Nephron (organoid): ENCODE measurements around the gene C1R.

Source experiments
- H3K27ac Mint-ChIP-seq, 3 experiments: 2 replicates each; pipeline ENCODE4 v1.8.0; 2020; ENCODE audit warnings: mixed read lengths in 3 of 3, mild to moderate bottlenecking in 2 of 3, moderate library complexity in 1 of 3
- H3K27me3 Mint-ChIP-seq: 2 replicates; pipeline ENCODE4 v1.8.0; 2021; ENCODE audit warnings: low read depth, mild to moderate bottlenecking, moderate library complexity, mixed read lengths
- H3K36me3 Mint-ChIP-seq: 2 replicates; pipeline ENCODE4 v1.8.0; 2020; ENCODE audit warnings: low read depth, mixed read lengths
- H3K4me1 Mint-ChIP-seq: 2 replicates; pipeline ENCODE4 v1.8.0; 2020; ENCODE audit warnings: mixed read lengths
- H3K4me3 Mint-ChIP-seq, 3 experiments: 2 replicates each; pipeline ENCODE4 v1.8.0; 2020; ENCODE audit warnings: mild to moderate bottlenecking in 3 of 3, mixed read lengths in 3 of 3, moderate library complexity in 2 of 3
- H3K9me3 Mint-ChIP-seq: 2 replicates; pipeline ENCODE4 v1.8.0; 2020; ENCODE audit warnings: mixed read lengths
- CTCF ChIP-seq, 3 experiments: fragments of 200-600 bp; sonication (generic); IDR thresholded peaks; one replicate each; pipeline ENCODE4 v1.5.0; 2021; ENCODE audit warnings: antibody characterized with exemption in 3 of 3; ENCODE audit not compliant: unreplicated experiment in 3 of 3

Gene C1R

GRCh38 chr12:7136071-7136470, 43.8 kb upstream of the C1R start:
- Mint-ChIP-seq H3K4me1 (peaks cover 12% of the 10 kb centered on the region), H3K9me3 (no peaks in the 10 kb centered on the region), H3K36me3 (peaks cover 60% of the 10 kb centered on the region), H3K4me3 (no peak overlapping the region), H3K27ac (no peak overlapping the region), H3K27me3 (no peaks in the 10 kb centered on the region)
- TF ChIP-seq CTCF (IDR thresholded peaks at IDR 0.05; ENCODE audit: unreplicated experiment in 3 of 3), result no peak

GRCh38 chr12:7134396-7135166, 42.3 kb upstream of the C1R start:
- TF ChIP-seq CTCF (IDR thresholded peaks at IDR 0.05; ENCODE audit: unreplicated experiment in 3 of 3), result no peak

GRCh38 chr12:7131502-7131866, 39.2 kb upstream of the C1R start:
- no peaks in the 10 kb centered on the region for H3K9me3 Mint-ChIP-seq
- no peak for TF ChIP-seq CTCF (IDR thresholded peaks at IDR 0.05; ENCODE audit: unreplicated experiment in 3 of 3)
- peak overlapping the region in 1 of 3 experiments; percentile 86 for H3K27ac Mint-ChIP-seq
- peak overlapping the region; percentile 90 to 99 (median 91) for H3K4me3 Mint-ChIP-seq
- peaks cover 9% of the 10 kb centered on the region for H3K27me3 Mint-ChIP-seq
- H3K4me1 Mint-ChIP-seq, result peaks cover 33% of the 10 kb centered on the region
- H3K36me3 Mint-ChIP-seq, result peaks cover 32% of the 10 kb centered on the region

More at GRCh38 chr12:7134396-7135166, 42.3 kb upstream of the C1R start:
- peak overlapping the region in 1 of 3 experiments; percentile 18 for H3K4me3 Mint-ChIP-seq
- no peaks in the 10 kb centered on the region for H3K27me3 Mint-ChIP-seq
- H3K4me1 Mint-ChIP-seq, result peaks cover 17% of the 10 kb centered on the region
- H3K36me3 Mint-ChIP-seq, result peaks cover 54% of the 10 kb centered on the region
- H3K9me3 Mint-ChIP-seq, result no peaks in the 10 kb centered on the region
- no peak overlapping the region for H3K27ac Mint-ChIP-seq

- Mint-ChIP-seq H3K27ac (peak overlapping the region; percentile 22 to 86 (median 82)), H3K36me3 (peaks cover 26% of the 10 kb centered on the region), H3K27me3 (peaks cover 9% of the 10 kb centered on the region), H3K9me3 (no peaks in the 10 kb centered on the region), H3K4me1 (peaks cover 33% of the 10 kb centered on the region), H3K4me3 (peak overlapping the region; percentile 90 to 99 (median 91))
- TF ChIP-seq CTCF (IDR thresholded peaks at IDR 0.05; ENCODE audit: unreplicated experiment in 3 of 3), result no peak
Measured at GRCh38 chr12:7130701-7131501, 38.7 kb upstream of the C1R start.

GRCh38 chr12:7129872-7130691, 37.8 kb upstream of the C1R start, which contains the start of gene CLSTN3:
CLSTN3 (plus strand) TSS chr12:7130371; CDS start chr12:7130649, 278 bp downstream.
- Mint-ChIP-seq H3K27ac (peak within 1 kb of the TSS; percentile 59 to 86 (median 82)), H3K4me3 (peak within 1 kb of the TSS; percentile 90 to 99 (median 91)), H3K27me3 (peaks cover 9% of the 10 kb centered on the region), H3K9me3 (no peaks in the 10 kb centered on the region), H3K36me3 (peaks cover 18% of the 10 kb centered on the region), H3K4me1 (peaks cover 33% of the 10 kb centered on the region)
- TF ChIP-seq CTCF (IDR thresholded peaks at IDR 0.05; ENCODE audit: unreplicated experiment in 3 of 3), result no peak
